ENCODE measurements around the gene MRNIP. TPM values are rescaled to one million over a fixed set of nuclear protein-coding genes. Genes with fewer than 3 reads are reported as not detected.

The MRNIP gene
- total RNA-seq, 1 experiment from 2014 or later = 31.1 TPM

- Histone ChIP-seq H2AK5ac (ENCODE audit: insufficient read length, low read length) (no peak overlapping the region), H4K5ac (ENCODE audit: insufficient read length, low read depth, low read length) (no peak overlapping the region), H3K4me2 (ENCODE audit: insufficient read depth, insufficient read length, low read length) (no peak overlapping the region), H4K91ac (ENCODE audit: insufficient read length, low read depth, low read length) (no peak overlapping the region), H3K27me3 (ENCODE audit: insufficient read depth, low read length) (no peaks in the 10 kb centered on the region), H3K9me3 (ENCODE audit: control insufficient read depth, low read depth, low read length) (no peaks in the 10 kb centered on the region), H2BK15ac (ENCODE audit: low read depth, low read length) (no peak overlapping the region), H3K79me2 (ENCODE audit: insufficient read depth, low read length) (peaks cover 9% of the 10 kb centered on the region; the same call in 1 of the 2 replicates), H3K9ac (ENCODE audit: extremely low read depth, insufficient read length, low read length) (no peak overlapping the region), H2BK120ac (ENCODE audit: low read depth, low read length, poor library complexity, severe bottlenecking) (no peak overlapping the region), H4K8ac (replicated peaks; ENCODE audit: insufficient read length, low read depth, low read length) (no peak overlapping the region), H2BK20ac (ENCODE audit: low read depth, low read length, poor library complexity, severe bottlenecking) (no peak overlapping the region), H3K4me1 (ENCODE audit: insufficient read depth, low read length) (peaks cover 10% of the 10 kb centered on the region; the same call in 1 of the 2 replicates), H2BK12ac (ENCODE audit: insufficient read length, low read depth, low read length) (no peak overlapping the region), H3T11ph (ENCODE audit: low read length) (no peak overlapping the region), H3K4ac (ENCODE audit: low read depth, low read length) (no peak overlapping the region), H3K79me1 (ENCODE audit: insufficient read depth, low read depth, low read length, poor library complexity, severe bottlenecking) (peaks cover 10% of the 10 kb centered on the region), H3K27ac (ENCODE audit: insufficient read length, low read depth, low read length) (no peak overlapping the region), H3K23me2 (ENCODE audit: insufficient read length, low read depth, low read length, poor library complexity, severe bottlenecking) (no peaks in the 10 kb centered on the region), H3K14ac (ENCODE audit: insufficient read depth, low read length) (no peak overlapping the region), H4K20me1 (ENCODE audit: control insufficient read depth, insufficient read depth, insufficient read length) (no peaks in the 10 kb centered on the region), H2AFZ (ENCODE audit: low read length) (no peak overlapping the region), H3K18ac (ENCODE audit: insufficient read length, low read depth, low read length) (no peak overlapping the region), H3K56ac (ENCODE audit: insufficient read length, low read depth, low read length) (no peak overlapping the region), H3K23ac (ENCODE audit: insufficient read length, low read depth, low read length) (no peak overlapping the region), H2BK5ac (ENCODE audit: insufficient read length, low read length) (no peak overlapping the region)
- DNase-seq = no peak
- no peaks in the 10 kb centered on the region for H3K27me3 Mint-ChIP-seq (ENCODE audit: low read depth)
- H3K27ac Mint-ChIP-seq = peak overlapping the region in 1 of 3 experiments; percentile 7; a peak in 2 of 7 replicates
- H3K36me3 Mint-ChIP-seq (ENCODE audit: insufficient read depth in 1 of 3, low read depth in 3 of 3) = peaks cover 47 to 70% (median 69%) of the 10 kb centered on the region in 3 experiments
- H3K4me3 Mint-ChIP-seq = no peak overlapping the region
- WGBS (ENCODE audit: extremely low coverage, insufficient read length, low lambda C conversion rate) = no CpG with 5 or more reads among the region's 3 CpGs
- peaks cover 43 to 45% of the 10 kb centered on the region in 2 experiments for H3K4me1 Mint-ChIP-seq
- TF ChIP-seq CTCF (conservative IDR thresholded peaks at IDR 0.05) = no peak
- H3K9me3 Mint-ChIP-seq = no peaks in the 10 kb centered on the region; a peak in 1 of 5 replicates
Observed at GRCh38 chr5:179824745-179825112, 33.9 kb downstream of the MRNIP start.

Measured in H9 (cell line).